Right lobe of liver (tissue), 6 donors: ENCODE data around the gene CTAG1A. TPM values are rescaled to one million over a fixed set of nuclear protein-coding genes. Genes with fewer than 3 reads are reported as not detected.
A peak's percentile ranks its signal among the peaks of the same experiment; 100 is the strongest.
"Not testable (repeated sequence)": the region's sequence is repeated elsewhere in the genome, so short reads cannot be mapped to it uniquely, and the experiment has no call there.

Source experiments
- ATAC-seq, 4 donors: fragments of 200-7000 bp; cut with Tn5 transposase; one replicate each; pipeline ENCODE4 v1.9.1; 2020; ENCODE audit warnings: mild to moderate bottlenecking in 4 of 4, moderate library complexity in 4 of 4
- DNase-seq, 3 donors: peaks; one replicate each; pipeline ENCODE4 v3.0.0-alpha.2; 2020
- H3K27ac ChIP-seq, 3 donors: fragments of 200-600 bp; one replicate each; pipeline ENCODE4 v1.8.0; 2022
- H3K27me3 ChIP-seq, 2 donors: fragments of 200-600 bp; one replicate each; pipeline ENCODE4 v1.8.0; 2022
- H3K36me3 ChIP-seq, 4 donors: fragments of 200-600 bp; sonication (generic) in 1 of 4; one replicate each; pipeline versions ENCODE4 v1.5.1 to v1.8.0; 2017 to 2022; ENCODE audit warnings: control low read depth in 1 of 4
- H3K4me1 ChIP-seq, 4 donors: fragments of 200-600 bp; sonication (generic) in 1 of 4; one replicate each; pipeline versions ENCODE4 v1.5.1 to v1.8.0; 2017 to 2022; ENCODE audit warnings: control low read depth in 1 of 4
- H3K4me3 ChIP-seq, 3 donors: fragments of 200-600 bp; one replicate each; pipeline ENCODE4 v1.8.0; 2022
- H3K9me3 ChIP-seq, 4 donors: fragments of 200-600 bp; sonication (generic) in 1 of 4; one replicate each; pipeline versions ENCODE4 v1.5.1 to v1.8.0; 2017 to 2022; ENCODE audit warnings: control low read depth in 1 of 4
- CTCF ChIP-seq, 4 donors: fragments of 200-600 bp in 3 of 4; fragments of 450-650 bp in 1 of 4; IDR thresholded peaks; one replicate each; pipeline versions ENCODE4 v1.5.1 to v1.8.0; 2016 to 2022; ENCODE audit warnings: antibody characterized with exemption in 4 of 4, mild to moderate bottlenecking in 2 of 4
- POLR2A ChIP-seq: fragments of 450-650 bp; IDR thresholded peaks from one replicate; pipeline ENCODE4 v1.6.1; 2017; ENCODE audit warnings: antibody characterized with exemption, mild to moderate bottlenecking
- WGBS: methylation state at CpG from one replicate; pipeline ENCODE4 v1.1.6; 2018; ENCODE audit warnings: low coverage, low lambda C conversion rate; ENCODE audit not compliant: insufficient coverage; ENCODE audit errors: missing lambda C conversion rate; 5-methylcytosine and 5-hydroxymethylcytosine counted together
- intact Hi-C, 2 donors: fragments of 100-400 bp; cut with DNase I; formaldehyde crosslinking; loops; one replicate each; pipeline versions ENCODE4 v1.11.2 to v1.14.1; 2022
- total RNA-seq, 6 experiments: library from RNA; depleted of rRNA in 2 of 6; stranded (reverse); fragments of >200 nt in 2 of 6; fragmentation: NEBNext Ultra II Directional in 3 of 6; extraction: Animal tissue kit (Norgen Biotek cat#: 25700) in 3 of 6; gene quantifications; one replicate each; pipeline versions ENCODE4 v1.1.0 to v1.2.4, GENCODE V29; 2016 to 2023
- donor health status: DM: no; HTN: yes; CAD: no.
- donor health status: DM: no; HTN: no; CAD: no.
- donor health status: DM: no; HTN: no; CAD: no.
- donor health status: DM: no; HTN: yes; CAD: no.
- donor health status: DM: no; HTN: yes; CAD: no.

Gene CTAG1A
- total RNA-seq, 6 experiments from 2014 or later = not detected

GRCh38 chrX:154546354-154547244 is 38.3 kb upstream of the CTAG1A start, which contains the start of gene G6PD:
TSS of gene G6PD (minus strand) at chrX:154546846. CDS start at chrX:154546155, 691 bp downstream.
- H3K4me3 ChIP-seq = peak within 1 kb of the TSS; percentile 49 to 68 (median 65)
- no peaks in the 10 kb centered on the region for H3K9me3 ChIP-seq
- TF ChIP-seq POLR2A (peak; percentile 52), CTCF (IDR thresholded peaks at IDR 0.05) (no peak)
- intact Hi-C loops = no loop called here
- DNase-seq = no peak
- H3K36me3 ChIP-seq = no peaks in the 10 kb centered on the region
- peaks cover 0 to 32% (median 0%) of the 10 kb centered on the region in 4 donors for H3K4me1 ChIP-seq
- 38% methylated on average over 15 of the region's 92 CpGs for WGBS
- ATAC-seq = peak; percentile 41 to 77 (median 70)
- no peaks in the 10 kb centered on the region for H3K27me3 ChIP-seq
- H3K27ac ChIP-seq = peak within 1 kb of the TSS; percentile 8 to 70 (median 58)

GRCh38 chrX:154547245-154548027 is 37.5 kb upstream of the CTAG1A start, which contains the start of gene IKBKG:
TSS of gene IKBKG (plus strand) at chrX:154547620. CDS start at chrX:154552003, 4,383 bp downstream.
- intact Hi-C loops = no loop called here
- peak; percentile 91 to 95 (median 91) for DNase-seq
- H3K4me3 ChIP-seq = peak within 1 kb of the TSS; percentile 49 to 68 (median 65)
- peaks cover 0 to 3% (median 0%) of the 10 kb centered on the region in 4 donors for H3K36me3 ChIP-seq
- no peaks in the 10 kb centered on the region for H3K9me3 ChIP-seq
- peaks cover 0 to 32% (median 0%) of the 10 kb centered on the region in 4 donors for H3K4me1 ChIP-seq
- no peaks in the 10 kb centered on the region for H3K27me3 ChIP-seq
- WGBS = 32% methylated on average over 36 of the region's 69 CpGs
- ATAC-seq = peak; percentile 79 to 92 (median 86)
- TF ChIP-seq CTCF (IDR thresholded peaks at IDR 0.05) (no peak), POLR2A (peak; percentile 16)
- H3K27ac ChIP-seq = peak within 1 kb of the TSS; percentile 8 to 70 (median 58)

GRCh38 chrX:154548028-154548316 is 37.0 kb upstream of the CTAG1A start:
- WGBS = 39% methylated on average over 9 of the region's 9 CpGs
- Histone ChIP-seq H3K27ac (peak overlapping the region; percentile 8 to 70 (median 58)), H3K9me3 (no peaks in the 10 kb centered on the region), H3K36me3 (peaks cover 0 to 3% (median 0%) of the 10 kb centered on the region in 4 donors), H3K4me1 (peaks cover 0 to 32% (median 0%) of the 10 kb centered on the region in 4 donors), H3K27me3 (no peaks in the 10 kb centered on the region), H3K4me3 (peak overlapping the region; percentile 49 to 68 (median 65))
- DNase-seq = no peak
- TF ChIP-seq CTCF (IDR thresholded peaks at IDR 0.05) (no peak), POLR2A (no peak)
- intact Hi-C loops = no loop called here
- no peak for ATAC-seq

- WGBS = 67% methylated on average over 1 of the region's 1 CpG
- Histone ChIP-seq H3K9me3 (no peaks in the 10 kb centered on the region), H3K4me3 (no peak overlapping the region), H3K27ac (no peak overlapping the region), H3K27me3 (no peaks in the 10 kb centered on the region), H3K4me1 (peaks cover 0 to 22% (median 0%) of the 10 kb centered on the region in 4 donors), H3K36me3 (peaks cover 0 to 15% (median 0%) of the 10 kb centered on the region in 4 donors)
- no peak for ATAC-seq
- DNase-seq = no peak
- intact Hi-C loops = no loop called here
- no peak for TF ChIP-seq CTCF (IDR thresholded peaks at IDR 0.05)
- TF ChIP-seq POLR2A = no peak
Measured at GRCh38 chrX:154549766-154550165, 35.2 kb upstream of the CTAG1A start.

GRCh38 chrX:154552112-154552806 is 32.7 kb upstream of the CTAG1A start:
- H3K4me1 ChIP-seq, H3K4me3 ChIP-seq, H3K9me3 ChIP-seq, intact Hi-C loops, H3K27me3 ChIP-seq, DNase-seq, H3K27ac ChIP-seq: not testable (repeated sequence)
- peak; percentile 41 to 67 (median 46) for ATAC-seq
- H3K36me3 ChIP-seq = peaks cover 0 to 23% (median 0%) of the 10 kb centered on the region in 4 donors
- 43% methylated on average over 5 of the region's 18 CpGs for WGBS

- H3K4me3 ChIP-seq, H3K4me1 ChIP-seq, DNase-seq, intact Hi-C loops, H3K9me3 ChIP-seq, ATAC-seq, H3K27me3 ChIP-seq, H3K27ac ChIP-seq: not testable (repeated sequence)
- peaks cover 0 to 19% (median 0%) of the 10 kb centered on the region in 4 donors for H3K36me3 ChIP-seq
- WGBS = no CpG with 5 or more reads among the region's 24 CpGs
Measured at GRCh38 chrX:154558060-154558690, 26.8 kb upstream of the CTAG1A start.
